ENCODE measurements around the gene GALNT13.

The GALNT13 gene

GRCh38 chr2:153940511-153940910 is 68.8 kb downstream of the GALNT13 start:
- no peak for DNase-seq

GRCh38 chr2:153944800-153945199 is 73.1 kb downstream of the GALNT13 start:
- no peak for DNase-seq

GRCh38 chr2:153946036-153946435 is 74.3 kb downstream of the GALNT13 start:
- no peak for DNase-seq

GRCh38 chr2:153953761-153954160 is 82.0 kb downstream of the GALNT13 start:
- DNase-seq, result no peak

- peak in 2 of 58 donors; percentile 22 to 29 for DNase-seq
Measured at GRCh38 chr2:153963256-153963655, 91.5 kb downstream of the GALNT13 start.

- no peak for DNase-seq
Measured at GRCh38 chr2:153967248-153967973, 95.7 kb downstream of the GALNT13 start.

- DNase-seq, result no peak
Measured at GRCh38 chr2:153971250-153971649, 99.5 kb downstream of the GALNT13 start.

GRCh38 chr2:153971855-153972254 is 100.1 kb downstream of the GALNT13 start:
- no peak for DNase-seq

GRCh38 chr2:153972412-153972811 is 100.7 kb downstream of the GALNT13 start:
- no peak for DNase-seq

GRCh38 chr2:153986488-153987229 is 114.9 kb downstream of the GALNT13 start:
- peak in 1 of 58 donors; percentile 0 for DNase-seq

- DNase-seq, result no peak
Measured at GRCh38 chr2:153990771-153991170, 119.0 kb downstream of the GALNT13 start.

GRCh38 chr2:154013514-154013913 is 141.8 kb downstream of the GALNT13 start:
- DNase-seq, result no peak

GRCh38 chr2:154015233-154015632 is 143.5 kb downstream of the GALNT13 start:
- no peak for DNase-seq

GRCh38 chr2:154029504-154029903 is 157.8 kb downstream of the GALNT13 start:
- no peak for DNase-seq

GRCh38 chr2:154032220-154032619 is 160.5 kb downstream of the GALNT13 start:
- no peak for DNase-seq

- DNase-seq, result no peak
Measured at GRCh38 chr2:154046493-154046892, 174.8 kb downstream of the GALNT13 start.

- DNase-seq, result no peak
Measured at GRCh38 chr2:154048905-154049304, 177.2 kb downstream of the GALNT13 start.

GRCh38 chr2:154049561-154049960 is 177.8 kb downstream of the GALNT13 start:
- no peak for DNase-seq

GRCh38 chr2:154067124-154067523 is 195.4 kb downstream of the GALNT13 start:
- DNase-seq, result no peak

GRCh38 chr2:154078926-154079325 is 207.2 kb downstream of the GALNT13 start:
- DNase-seq, result no peak

- no peak for DNase-seq
Measured at GRCh38 chr2:154092571-154092970, 220.8 kb downstream of the GALNT13 start.

GRCh38 chr2:154093856-154094255 is 222.1 kb downstream of the GALNT13 start:
- no peak for DNase-seq

- DNase-seq, result no peak
Measured at GRCh38 chr2:154097833-154098398, 226.2 kb downstream of the GALNT13 start.

Measured in anterior cingulate cortex (tissue), 58 donors.